HepG2 (cell line): ENCODE data around the gene SLC13A3. TPM values are rescaled to one million over a fixed set of nuclear protein-coding genes. Genes with fewer than 3 reads are reported as not detected.

Experiments
- DNMT3B ChIP-seq: conservative IDR thresholded peaks from 2 replicates; pipeline ENCODE4 v1.6.1; 2016; ENCODE audit warnings: missing biosample characterization, control low read depth
- FLYWCH1 ChIP-seq: sonication (generic); formaldehyde crosslinking; IDR thresholded peaks from 2 replicates; pipeline ENCODE4 v1.8.1; 2023; ENCODE audit warnings: mild to moderate bottlenecking, missing genetic modification reagents
- HCFC1 ChIP-seq: fragments of 150-350 bp; IDR thresholded peaks from 2 replicates; pipeline ENCODE4 v1.6.1; 2014; ENCODE audit warnings: low read depth, low read length
- IKZF1 ChIP-seq: fragments of 450-650 bp; IDR thresholded peaks from 2 replicates; pipeline ENCODE4 v1.7.1; 2016
- NAIF1 ChIP-seq: sonication (generic); formaldehyde crosslinking; IDR thresholded peaks from 2 replicates; pipeline ENCODE4 v1.5.0; 2020; ENCODE audit warnings: mild to moderate bottlenecking, missing genetic modification reagents, borderline replicate concordance
- NCOA1 ChIP-seq: sonication (generic); formaldehyde crosslinking; IDR thresholded peaks from 2 replicates; pipeline ENCODE4 v1.9.0; 2021; ENCODE audit warnings: missing genetic modification reagents
- NFRKB ChIP-seq: fragments of 450-650 bp; IDR thresholded peaks from 2 replicates; pipeline ENCODE4 v1.6.1; 2017
- PHB2 ChIP-seq: fragments of 450-650 bp; IDR thresholded peaks from 2 replicates; pipeline ENCODE4 v1.6.1; 2018; ENCODE audit not compliant: partially characterized antibody
- PHF20 ChIP-seq: sonication (generic); formaldehyde crosslinking; IDR thresholded peaks from 2 replicates; pipeline ENCODE4 v1.5.0; 2020; ENCODE audit warnings: mild to moderate bottlenecking, missing genetic modification reagents
- SMC3 ChIP-seq: IDR thresholded peaks from 2 replicates; pipeline ENCODE4 v1.6.1; 2011; ENCODE audit warnings: low read length, improper control_type of control experiment
- SNRNP70 ChIP-seq: fragments of 200-400 bp; formaldehyde crosslinking; IDR thresholded peaks from 2 replicates; pipeline ENCODE4 v1.6.1; 2017; ENCODE audit warnings: mild to moderate bottlenecking, low read depth, low read length, moderate library complexity
- U2AF1 ChIP-seq: fragments of 200-400 bp; formaldehyde crosslinking; optimal IDR thresholded peaks from 2 replicates; pipeline ENCODE3; 2017; ENCODE audit warnings: mild to moderate bottlenecking, low read depth, low read length
- ZBTB2 ChIP-seq: sonication (generic); formaldehyde crosslinking; IDR thresholded peaks from 2 replicates; pipeline ENCODE4 v1.8.0; 2022; ENCODE audit warnings: low read depth, missing genetic modification reagents
- ZNF256 ChIP-seq: sonication (generic); formaldehyde crosslinking; conservative IDR thresholded peaks from 2 replicates; pipeline ENCODE4 v1.4.0; 2020; ENCODE audit warnings: missing genetic modification reagents
- ZNF30 ChIP-seq: sonication (generic); formaldehyde crosslinking; IDR thresholded peaks from 2 replicates; pipeline ENCODE4 v1.5.0; 2020; ENCODE audit warnings: mild to moderate bottlenecking, missing genetic modification reagents
- ZNF333 ChIP-seq: sonication (generic); formaldehyde crosslinking; IDR thresholded peaks from 2 replicates; pipeline ENCODE4 v1.4.0; 2020; ENCODE audit warnings: mild to moderate bottlenecking, missing genetic modification reagents, borderline replicate concordance
- ZNF460 ChIP-seq: sonication (generic); formaldehyde crosslinking; IDR thresholded peaks from 2 replicates; pipeline ENCODE4 v1.5.1; 2020; ENCODE audit warnings: missing genetic modification reagents, mild to moderate bottlenecking, borderline replicate concordance
- ZNF562 ChIP-seq: sonication (generic); formaldehyde crosslinking; IDR thresholded peaks from 2 replicates; pipeline ENCODE4 v1.8.0; 2022; ENCODE audit warnings: missing genetic modification reagents, borderline replicate concordance
- ZNF564 ChIP-seq: sonication (generic); formaldehyde crosslinking; IDR thresholded peaks from 2 replicates; pipeline ENCODE4 v1.8.1; 2023; ENCODE audit warnings: mild to moderate bottlenecking, missing genetic modification reagents
- ZSCAN9 ChIP-seq: IDR thresholded peaks from 2 replicates; pipeline ENCODE4 v1.6.1; 2016; ENCODE audit warnings: borderline replicate concordance
- polyA plus RNA-seq, 8 experiments: library from polyadenylated mRNA; depleted of rRNA in 3 of 8; stranded (reverse) in 7 of 8; unstranded in 1 of 8; fragments of >200 nt; fragmentation: Illumina TruSeq in 4 of 8; extraction: Trizol in 4 of 8; gene quantifications; 2 replicates each; pipeline versions ENCODE4 v1.2.1 to v1.2.3, GENCODE V29; 2011 to 2016; ENCODE audit warnings: low read depth in 4 of 8, missing spikeins in 1 of 8, mixed read lengths in 1 of 8; ENCODE audit not compliant: insufficient read depth in 1 of 8
- total RNA-seq, 5 experiments: library from RNA; depleted of rRNA; stranded (reverse); fragments of >200 nt; fragmentation: Illumina TruSeq; extraction: Trizol; gene quantifications; 2 replicates each; pipeline ENCODE4 v1.2.3, GENCODE V29; 2016; ENCODE audit warnings: low read depth in 1 of 5
- TF ChIP-seq, protein P1 (sequence below): sonication (generic); formaldehyde crosslinking; IDR thresholded peaks from 2 replicates; pipeline ENCODE4 v1.4.0; 2020; ENCODE audit warnings: mild to moderate bottlenecking, missing genetic modification reagents
- TF ChIP-seq, protein P2 (sequence below): IDR thresholded peaks from 2 replicates; pipeline ENCODE4 v1.6.1; 2016; ENCODE audit warnings: missing genetic modification reagents, missing compliant biosample characterization

The SLC13A3 gene
- total and polyA plus RNA-seq, 2 of the 13 experiments (the other 11 are each of a cell fraction or from before 2014, with no cell fraction given), result 66.5 to 76.0 TPM

DNA sequence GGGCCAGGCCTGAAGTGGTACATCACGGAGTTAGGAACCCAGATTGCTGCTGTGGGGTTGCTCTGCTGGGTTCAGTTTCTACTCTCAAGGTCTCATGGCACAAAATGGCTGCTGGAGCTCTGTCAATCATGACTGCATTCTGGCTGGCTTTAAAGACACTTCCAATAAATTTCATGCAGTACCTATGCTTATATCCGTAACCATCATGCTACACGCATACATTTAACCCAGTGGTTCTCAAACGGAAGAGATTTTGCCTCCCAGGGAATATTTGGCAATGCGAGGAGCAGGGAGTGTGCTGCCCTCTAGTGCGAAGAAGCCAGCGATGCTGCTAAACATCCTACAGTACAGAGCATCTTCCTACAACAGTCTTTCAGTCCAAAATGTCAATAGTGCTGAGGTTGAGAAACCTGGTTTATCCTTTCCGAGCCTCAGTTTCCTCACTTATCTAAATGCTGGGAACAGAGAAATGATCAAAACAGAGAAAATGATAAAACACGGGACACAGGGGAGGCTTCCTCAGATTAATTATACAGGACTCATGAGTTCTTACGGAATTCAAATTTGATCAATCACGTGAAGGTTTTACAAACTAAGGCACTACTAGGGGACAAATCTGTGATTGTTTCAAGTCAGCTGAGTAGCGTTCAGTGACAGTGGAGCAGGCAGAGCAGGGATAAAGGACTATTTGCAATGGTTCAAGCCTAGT is 48.5 kb upstream of the SLC13A3 start (continued):
- TF ChIP-seq ZBTB2 (CRISPR knock-in tag) (no peak), ZNF564 (CRISPR knock-in tag) (no peak), SNRNP70 (no peak), ZNF460 (CRISPR knock-in tag) (no peak), IKZF1 (no peak), FLYWCH1 (CRISPR knock-in tag) (no peak), NAIF1 (CRISPR knock-in tag) (no peak), HCFC1 (no peak), NCOA1 (no peak), ZNF256 (CRISPR knock-in tag) (no peak), U2AF1 (no peak), ZNF333 (no peak), ZNF562 (no peak), PHB2 (no peak), SMC3 (peak; percentile 96), PHF20 (CRISPR knock-in tag) (no peak), DNMT3B (0 out of 2 replicates have a peak, but pooled peaks have one; percentile 55), NFRKB (no peak), ZSCAN9 (0 out of 2 replicates have a peak, but pooled peaks have one; percentile 43), ZNF30 (no peak)
- TF ChIP-seq, protein P1, sequence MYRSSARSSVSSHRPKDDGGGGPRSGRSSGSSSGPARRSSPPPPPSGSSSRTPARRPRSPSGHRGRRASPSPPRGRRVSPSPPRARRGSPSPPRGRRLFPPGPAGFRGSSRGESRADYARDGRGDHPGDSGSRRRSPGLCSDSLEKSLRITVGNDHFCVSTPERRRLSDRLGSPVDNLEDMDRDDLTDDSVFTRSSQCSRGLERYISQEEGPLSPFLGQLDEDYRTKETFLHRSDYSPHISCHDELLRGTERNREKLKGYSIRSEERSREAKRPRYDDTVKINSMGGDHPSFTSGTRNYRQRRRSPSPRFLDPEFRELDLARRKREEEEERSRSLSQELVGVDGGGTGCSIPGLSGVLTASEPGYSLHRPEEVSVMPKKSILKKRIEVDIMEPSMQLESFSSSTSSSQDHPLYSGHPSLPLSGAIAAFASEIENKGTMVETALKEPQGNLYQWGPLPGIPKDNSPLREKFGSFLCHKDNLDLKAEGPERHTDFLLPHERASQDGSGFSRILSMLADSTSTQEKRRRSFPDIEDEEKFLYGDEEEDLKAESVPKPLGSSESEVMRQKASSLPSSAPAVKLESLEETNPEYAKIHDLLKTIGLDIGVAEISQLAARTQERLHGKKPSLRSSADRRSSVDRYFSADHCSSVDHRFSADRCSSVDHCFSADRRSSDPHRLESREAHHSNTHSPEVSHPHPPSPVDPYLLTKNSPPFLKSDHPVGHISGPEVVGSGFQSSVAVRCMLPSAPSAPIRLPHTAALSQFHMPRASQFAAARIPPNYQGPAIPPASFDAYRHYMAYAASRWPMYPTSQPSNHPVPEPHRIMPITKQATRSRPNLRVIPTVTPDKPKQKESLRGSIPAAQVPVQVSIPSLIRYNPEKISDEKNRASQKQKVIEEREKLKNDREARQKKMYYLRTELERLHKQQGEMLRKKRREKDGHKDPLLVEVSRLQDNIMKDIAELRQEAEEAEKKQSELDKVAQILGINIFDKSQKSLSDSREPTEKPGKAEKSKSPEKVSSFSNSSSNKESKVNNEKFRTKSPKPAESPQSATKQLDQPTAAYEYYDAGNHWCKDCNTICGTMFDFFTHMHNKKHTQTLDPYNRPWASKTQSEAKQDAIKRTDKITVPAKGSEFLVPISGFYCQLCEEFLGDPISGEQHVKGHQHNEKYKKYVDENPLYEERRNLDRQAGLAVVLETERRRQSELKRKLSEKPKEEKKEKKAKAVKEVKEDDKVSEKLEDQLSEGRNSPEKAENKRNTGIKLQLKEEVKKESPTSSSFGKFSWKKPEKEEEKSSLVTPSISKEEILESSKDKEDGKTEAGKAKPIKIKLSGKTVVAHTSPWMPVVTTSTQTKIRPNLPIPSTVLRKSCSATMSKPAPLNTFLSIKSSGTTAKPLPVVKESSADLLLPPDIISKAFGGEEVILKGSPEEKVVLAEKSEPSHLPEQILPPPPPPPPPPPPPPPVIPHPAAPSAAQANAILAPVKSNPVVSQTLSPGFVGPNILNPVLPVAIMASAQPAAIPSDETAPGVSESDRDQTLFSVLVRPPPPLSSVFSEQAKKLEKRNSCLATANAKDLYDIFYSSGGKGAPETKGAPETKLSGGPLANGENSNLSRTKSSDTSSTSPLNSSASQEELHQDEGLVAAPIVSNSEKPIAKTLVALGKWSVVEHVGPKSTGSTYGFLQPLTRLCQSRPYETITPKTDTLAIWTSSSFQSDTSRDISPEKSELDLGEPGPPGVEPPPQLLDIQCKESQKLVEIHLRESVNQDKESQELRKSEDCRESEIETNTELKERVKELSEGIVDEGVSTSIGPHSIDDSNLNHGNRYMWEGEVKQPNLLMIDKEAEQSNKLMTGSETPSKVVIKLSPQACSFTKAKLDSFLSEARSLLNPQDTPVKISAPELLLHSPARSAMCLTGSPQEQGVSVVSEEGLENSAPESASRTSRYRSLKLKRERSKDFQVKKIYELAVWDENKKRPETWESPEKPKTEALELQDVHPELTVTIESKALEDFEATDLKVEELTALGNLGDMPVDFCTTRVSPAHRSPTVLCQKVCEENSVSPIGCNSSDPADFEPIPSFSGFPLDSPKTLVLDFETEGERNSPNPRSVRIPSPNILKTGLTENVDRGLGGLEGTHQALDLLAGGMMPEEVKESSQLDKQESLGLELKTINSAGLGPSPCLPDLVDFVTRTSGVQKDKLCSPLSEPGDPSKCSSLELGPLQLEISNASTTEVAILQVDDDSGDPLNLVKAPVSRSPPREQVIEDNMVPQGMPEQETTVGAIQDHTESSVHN (CRISPR knock-in tag), result no peak
- TF ChIP-seq, protein P2, sequence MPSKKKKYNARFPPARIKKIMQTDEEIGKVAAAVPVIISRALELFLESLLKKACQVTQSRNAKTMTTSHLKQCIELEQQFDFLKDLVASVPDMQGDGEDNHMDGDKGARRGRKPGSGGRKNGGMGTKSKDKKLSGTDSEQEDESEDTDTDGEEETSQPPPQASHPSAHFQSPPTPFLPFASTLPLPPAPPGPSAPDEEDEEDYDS, result 0 out of 2 replicates have a peak, but pooled peaks have one; percentile 29
